ENCODE data around the gene TFF2. TPM values are rescaled to one million over a fixed set of nuclear protein-coding genes. Genes with fewer than 3 reads are reported as not detected.

The TFF2 gene
- total RNA-seq, 1 donor from 2014 or later, result not detected

DNA sequence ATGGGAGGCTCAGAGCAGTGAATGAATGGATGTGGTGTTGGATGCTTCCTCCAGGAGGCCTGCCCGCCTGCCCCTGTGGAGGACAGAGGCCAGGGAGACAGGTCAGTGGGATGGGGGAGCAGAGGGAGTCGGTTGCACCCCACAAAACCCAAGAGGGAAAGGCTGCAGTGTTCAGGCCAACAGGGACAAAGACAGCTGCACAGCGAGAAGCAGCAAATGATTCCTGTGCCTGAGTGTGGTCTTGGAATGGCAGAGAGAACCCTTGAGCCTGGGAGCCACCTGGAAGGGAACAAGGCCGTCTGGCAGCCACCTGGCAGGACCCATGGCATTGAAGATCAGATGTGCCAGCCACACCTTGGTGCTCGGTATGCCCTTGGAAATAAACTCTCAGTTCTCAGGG, 43.7 kb downstream of the TFF2 start:
- intact Hi-C loops (cut with micrococcal nuclease), result loop anchor here (10.0 kb wide), 1 partner anchor 218 kb away; no protein-coding TSS in a partner anchor

DNA sequence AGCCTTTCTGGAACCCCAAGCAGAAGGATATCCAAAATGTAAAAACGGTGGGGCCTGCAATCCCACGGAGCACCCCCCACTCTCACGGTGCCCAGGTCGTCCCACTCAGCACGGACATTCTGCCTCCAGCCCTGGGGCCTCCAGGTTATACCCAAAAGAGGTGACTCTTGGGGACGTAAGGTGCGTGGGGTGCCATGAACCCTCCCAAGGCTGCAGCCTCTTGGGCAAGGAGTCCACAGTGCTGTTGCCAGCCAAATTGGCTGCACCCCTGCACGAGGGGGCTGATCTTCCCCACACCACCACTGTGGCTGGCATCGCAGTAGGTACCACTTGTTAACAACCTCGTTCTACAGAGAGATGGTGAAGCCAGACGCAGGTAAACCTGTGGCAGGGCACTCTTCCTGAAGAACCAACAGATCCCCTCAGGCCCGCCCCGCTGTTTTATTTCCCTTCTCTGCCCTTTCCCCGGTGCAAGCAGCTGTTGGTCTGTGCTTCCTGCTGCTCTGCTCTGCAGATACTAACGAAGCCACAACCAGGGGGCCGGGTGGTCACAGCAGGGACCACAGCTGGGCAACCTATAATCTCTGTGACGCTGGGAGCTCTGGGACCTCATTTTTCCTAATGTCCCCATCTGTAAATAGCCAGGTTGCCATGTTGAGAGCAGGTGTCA, 44.3 kb downstream of the TFF2 start:
- intact Hi-C loops (cut with micrococcal nuclease), result loop anchor here (10.0 kb wide), 1 partner anchor 218 kb away; no protein-coding TSS in a partner anchor

DNA sequence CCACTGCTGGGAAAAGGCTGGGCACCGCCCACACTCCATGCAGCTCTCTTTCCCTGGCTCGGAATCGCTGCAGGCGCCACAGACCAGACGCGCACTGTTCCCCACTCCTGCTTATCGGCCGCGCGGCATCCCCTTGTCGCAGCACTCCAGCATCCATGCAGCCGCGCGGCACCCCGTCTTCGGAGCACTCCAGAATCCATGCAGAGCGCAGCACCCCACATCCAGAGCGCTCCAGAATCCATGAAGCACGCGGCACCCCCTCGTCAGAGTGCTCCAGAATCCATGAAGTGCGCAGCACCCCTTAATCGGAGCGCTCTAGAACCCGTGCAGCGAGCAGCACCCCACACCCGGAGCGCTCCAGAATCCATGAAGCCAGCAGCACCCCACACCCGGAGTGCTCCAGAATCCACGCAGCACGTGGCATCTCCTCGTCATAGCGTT, 45.1 kb downstream of the TFF2 start:
- intact Hi-C loops (cut with micrococcal nuclease), result loop anchor here (10.0 kb wide), 1 partner anchor 219 kb away; no protein-coding TSS in a partner anchor

DNA sequence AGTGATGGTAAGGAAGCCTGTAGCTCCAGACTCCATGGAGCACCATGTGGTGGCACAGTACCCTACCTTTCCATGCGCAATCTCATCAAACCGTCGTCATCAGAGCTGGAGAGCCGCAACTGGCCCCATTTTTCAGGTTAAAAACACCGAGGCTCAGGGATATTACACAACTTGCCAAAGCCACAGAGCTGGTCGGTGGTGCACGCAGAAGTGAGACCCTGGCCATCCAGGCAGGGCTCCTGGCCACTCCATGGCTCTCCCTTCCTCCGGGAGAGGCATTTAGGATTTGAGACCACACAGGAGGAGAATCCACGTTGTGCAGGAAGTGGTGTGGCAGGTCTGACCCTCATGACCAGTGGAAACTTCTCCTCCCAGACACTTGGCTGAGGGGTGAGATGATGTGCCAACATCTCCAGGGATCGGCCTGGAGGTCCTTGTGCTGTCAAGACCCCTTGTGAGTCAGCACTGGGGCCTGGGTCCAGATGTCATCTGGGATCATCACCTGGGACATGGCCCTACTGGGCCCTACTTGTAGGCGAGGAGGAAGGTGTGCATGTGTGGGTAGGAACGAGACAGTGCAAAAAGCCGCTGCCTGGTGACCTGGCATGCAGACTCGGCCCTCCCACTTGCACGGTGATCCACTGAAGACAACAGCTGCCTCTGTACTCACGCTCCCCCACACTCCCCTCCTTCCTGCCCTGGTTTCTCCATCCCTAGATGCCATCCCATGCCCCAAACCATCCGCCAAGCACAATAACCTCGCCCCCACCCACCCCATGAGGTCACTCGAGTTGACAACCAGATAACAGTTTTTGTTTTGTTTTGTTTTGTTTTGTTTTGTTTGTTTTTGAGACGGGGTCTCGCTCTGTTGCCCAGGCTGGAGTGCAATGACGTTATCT, 46.0 kb downstream of the TFF2 start:
- intact Hi-C loops (cut with micrococcal nuclease), result loop anchor here (10.0 kb wide), 1 partner anchor 220 kb away; no protein-coding TSS in a partner anchor

DNA sequence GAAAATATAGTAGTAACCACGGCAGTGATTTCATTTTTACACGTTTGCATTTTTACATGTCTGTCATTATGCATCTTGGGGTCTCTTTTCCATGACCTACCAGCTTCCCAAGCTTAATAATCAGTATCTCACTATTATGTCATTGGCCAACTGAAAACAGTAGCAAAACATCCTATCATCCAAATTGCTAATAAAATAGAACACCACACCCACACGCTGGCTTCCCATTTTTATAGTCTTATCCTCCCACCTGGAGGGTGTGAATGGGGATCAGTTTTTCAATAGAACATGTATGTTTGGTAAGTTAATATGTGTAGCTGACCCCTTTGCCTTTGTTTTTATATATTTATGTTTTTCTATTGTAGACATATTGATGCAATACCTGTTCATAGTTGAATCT, 47.4 kb downstream of the TFF2 start:
- intact Hi-C loops (cut with micrococcal nuclease), result loop anchor here (10.0 kb wide), 1 partner anchor 221 kb away; no protein-coding TSS in a partner anchor

DNA sequence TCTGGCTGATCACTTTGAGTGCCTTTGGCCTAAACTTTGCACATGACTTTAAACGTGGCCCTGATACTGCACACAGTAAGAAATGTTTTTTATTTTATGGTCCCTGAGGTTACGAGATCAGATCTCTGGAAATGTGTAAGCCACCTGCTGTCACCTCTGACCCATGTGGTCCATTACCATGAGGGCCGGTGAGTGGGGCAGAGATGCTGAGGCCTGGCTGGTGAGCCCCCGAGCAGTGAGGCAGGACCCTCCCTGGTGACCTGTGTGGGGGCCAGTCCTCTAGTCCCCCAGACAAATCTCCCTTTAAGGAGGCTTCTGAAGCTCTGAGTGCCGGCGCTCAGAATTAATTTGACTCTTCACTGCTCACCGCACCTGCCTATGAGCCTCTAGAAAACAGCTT, 48.0 kb downstream of the TFF2 start:
- intact Hi-C loops (cut with micrococcal nuclease), result loop anchor here (10.0 kb wide), 1 partner anchor 222 kb away; no protein-coding TSS in a partner anchor

DNA sequence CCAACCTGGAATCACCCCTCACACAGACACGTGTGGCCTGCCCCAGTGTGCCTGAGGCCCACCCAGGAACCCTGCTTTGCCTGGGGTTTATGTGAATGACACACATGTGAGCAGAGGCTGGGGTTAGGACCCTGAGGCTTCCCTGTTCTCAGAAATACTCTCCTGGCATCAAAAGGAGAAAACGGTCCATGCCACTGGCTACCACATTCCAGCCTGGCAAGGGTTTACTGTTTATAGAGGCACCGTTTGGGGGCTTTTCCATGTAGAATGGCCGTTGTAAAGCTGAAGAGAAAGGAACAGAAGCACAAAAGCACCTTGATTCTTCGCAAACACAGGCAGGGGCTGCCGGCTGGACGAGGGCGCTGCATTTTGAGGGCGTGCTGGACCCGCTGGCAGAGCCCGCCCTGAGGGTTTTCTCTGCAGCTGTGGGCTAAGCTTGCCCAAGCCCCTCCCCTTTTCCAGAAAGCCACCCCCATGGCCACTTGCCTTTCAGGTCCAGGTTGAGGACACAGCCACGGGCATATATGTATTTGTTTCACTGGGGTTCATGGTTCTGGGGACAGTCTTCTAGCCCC, 48.6 kb downstream of the TFF2 start:
- intact Hi-C loops (cut with micrococcal nuclease), result loop anchor here (10.0 kb wide), 1 partner anchor 223 kb away; no protein-coding TSS in a partner anchor

DNA sequence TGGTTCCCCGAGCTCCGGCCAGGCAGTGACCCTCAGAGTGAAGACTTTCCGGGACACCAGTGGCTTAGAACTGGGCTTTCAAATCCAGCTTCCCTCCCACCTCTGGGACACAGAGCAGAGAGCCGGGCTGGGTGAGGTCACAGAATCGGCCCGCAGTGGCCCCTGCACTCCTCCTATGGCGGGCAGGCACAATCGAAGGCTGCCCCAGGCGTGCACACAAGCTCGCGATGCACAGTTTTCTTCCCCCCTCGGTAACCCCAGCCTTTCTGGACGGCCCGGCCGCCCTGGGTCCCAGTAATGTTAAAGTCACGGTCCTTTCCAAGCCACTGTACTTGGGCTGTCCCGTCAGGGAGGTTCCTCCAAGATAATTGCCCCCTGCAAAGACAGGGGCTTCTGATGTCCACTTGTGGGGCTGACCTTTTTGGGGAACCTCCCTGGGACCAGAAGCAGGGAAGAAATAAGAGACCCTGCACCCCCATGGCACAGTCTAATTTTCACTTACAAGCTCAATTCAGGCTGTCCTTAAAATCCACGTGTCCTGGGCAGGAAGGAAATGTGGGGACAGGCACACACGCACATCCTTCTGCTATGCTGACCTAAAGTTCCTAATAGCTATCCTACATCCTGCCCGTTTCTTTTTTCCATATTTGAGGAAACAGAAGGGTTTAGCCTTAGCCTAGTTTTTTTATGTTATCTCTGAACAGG, 49.3 kb downstream of the TFF2 start:
- intact Hi-C loops (cut with micrococcal nuclease), result loop anchor here (10.0 kb wide), 1 partner anchor 223 kb away; no protein-coding TSS in a partner anchor

DNA sequence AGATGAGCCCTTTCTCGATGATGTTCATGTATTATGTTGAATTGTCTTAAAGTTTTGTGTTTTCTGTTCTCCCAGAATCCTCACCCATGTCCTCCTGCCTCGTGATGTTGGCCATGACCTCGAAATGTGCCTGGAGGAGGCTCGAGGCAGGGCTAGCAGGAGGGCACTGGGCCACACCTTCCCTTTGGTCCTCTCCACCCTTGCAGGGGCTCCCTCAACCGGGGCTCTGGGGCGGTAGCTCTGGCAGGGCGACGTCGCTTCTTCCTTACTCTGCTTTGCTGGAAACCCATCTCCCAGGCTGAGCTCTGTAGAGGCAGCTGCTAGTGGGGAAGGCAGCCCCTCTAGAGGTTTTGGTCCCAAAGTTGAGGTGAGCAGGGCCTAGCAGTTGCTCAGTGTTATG, 49.8 kb downstream of the TFF2 start:
- intact Hi-C loops (cut with micrococcal nuclease), result loop anchor here (10.0 kb wide), 1 partner anchor 224 kb away; no protein-coding TSS in a partner anchor

DNA sequence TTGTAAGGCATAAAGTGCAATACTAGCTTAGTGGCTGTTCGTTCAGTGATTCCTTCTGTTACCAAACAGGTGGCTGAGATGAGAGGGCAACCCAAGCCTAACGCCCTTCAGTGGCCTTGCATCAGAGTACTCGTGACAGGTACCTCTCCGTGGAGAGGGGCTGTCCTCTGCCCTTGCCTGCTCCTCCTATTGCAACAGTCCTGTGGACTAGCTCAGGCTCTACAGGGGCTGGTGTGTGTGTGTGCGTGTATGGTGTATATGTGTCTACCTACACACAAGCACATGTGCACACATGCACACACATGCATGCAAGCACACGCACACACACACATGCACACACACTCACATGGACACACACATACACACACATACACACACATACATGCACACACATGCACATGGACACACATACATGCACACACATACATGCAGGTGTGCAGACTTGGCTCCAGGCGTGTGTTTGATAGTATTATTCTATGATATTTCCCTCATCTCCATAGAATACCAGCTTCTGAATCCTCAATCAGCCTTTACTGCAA, 50.7 kb downstream of the TFF2 start:
- intact Hi-C loops (cut with micrococcal nuclease), result loop anchor here (10.0 kb wide), 1 partner anchor 225 kb away; no protein-coding TSS in a partner anchor

DNA sequence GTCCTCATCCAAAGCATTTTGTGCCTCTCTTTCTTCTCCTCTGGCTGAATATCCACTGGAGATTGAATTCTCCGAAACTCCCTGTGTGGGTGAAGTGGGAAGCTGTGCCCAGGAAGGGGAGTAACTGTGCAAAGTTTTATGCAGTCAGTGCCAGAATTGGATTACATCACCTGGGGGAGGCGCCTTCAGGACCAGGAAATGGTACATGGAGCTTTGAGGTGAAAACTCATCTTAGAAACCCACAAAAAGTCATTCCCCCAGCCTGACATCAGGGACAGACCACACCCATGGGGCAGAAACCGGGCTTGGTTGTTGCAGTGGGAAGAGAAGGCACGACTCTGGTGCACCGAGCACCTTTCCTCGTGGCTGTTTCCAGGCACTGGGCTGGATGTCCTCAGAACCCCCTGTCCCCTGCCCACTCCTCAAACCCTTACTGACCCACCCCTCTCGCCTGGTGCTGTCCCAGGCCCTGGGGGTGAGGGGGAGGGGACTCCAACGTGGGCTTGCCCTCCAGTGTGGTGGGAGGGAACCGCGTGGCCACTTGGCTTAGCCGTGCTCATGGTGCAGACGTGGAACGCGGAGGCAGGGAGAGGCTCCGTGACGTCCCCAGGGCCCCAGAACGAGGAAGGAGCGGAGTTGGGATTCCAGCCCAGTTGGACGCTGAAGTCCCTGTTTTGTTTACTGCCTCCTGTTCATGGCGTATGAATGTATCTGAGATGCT, 51.3 kb downstream of the TFF2 start:
- intact Hi-C loops (cut with micrococcal nuclease), result loop anchor here (10.0 kb wide), 1 partner anchor 225 kb away; no protein-coding TSS in a partner anchor

DNA sequence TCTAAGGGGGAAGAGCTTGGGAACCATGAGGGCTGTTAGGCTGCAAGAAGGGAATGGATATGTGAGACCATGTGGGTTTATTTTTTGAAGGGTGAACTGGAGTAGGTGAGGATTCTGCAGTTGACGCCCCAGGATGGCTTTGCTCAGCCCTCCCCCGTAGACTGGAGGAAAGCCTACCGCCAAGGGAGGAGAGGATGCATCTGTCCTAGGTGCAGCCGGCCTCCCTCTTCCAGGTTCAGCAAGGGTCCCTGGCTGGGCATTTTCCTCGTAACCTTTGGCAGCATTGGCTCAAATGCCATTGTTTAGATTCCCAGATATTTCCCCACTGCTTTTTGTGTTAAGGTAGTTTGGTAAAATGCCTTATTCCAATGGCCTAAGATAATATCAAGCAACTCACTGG, 52.1 kb downstream of the TFF2 start:
- intact Hi-C loops (cut with micrococcal nuclease), result no loop called here

DNA sequence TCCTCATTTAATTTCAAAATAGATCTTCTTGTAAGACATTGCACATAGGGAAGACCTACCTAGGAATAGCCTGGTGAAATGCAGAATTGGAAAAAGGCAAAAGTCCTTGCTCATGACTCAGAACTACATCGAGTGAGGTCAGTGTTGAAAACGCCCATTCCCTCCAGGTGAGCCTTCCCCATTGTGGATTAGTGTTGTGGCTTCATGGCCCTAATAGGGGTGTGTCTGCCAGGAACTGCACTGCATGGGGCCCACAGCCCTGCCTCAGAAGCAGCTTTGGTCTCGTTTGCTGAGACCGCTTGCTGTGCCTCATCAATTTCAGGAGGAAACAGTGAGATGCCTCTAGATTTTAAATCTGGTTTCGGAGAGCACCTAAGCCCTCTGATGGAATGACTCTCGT, 52.6 kb downstream of the TFF2 start:
- intact Hi-C loops (cut with micrococcal nuclease), result no loop called here

DNA sequence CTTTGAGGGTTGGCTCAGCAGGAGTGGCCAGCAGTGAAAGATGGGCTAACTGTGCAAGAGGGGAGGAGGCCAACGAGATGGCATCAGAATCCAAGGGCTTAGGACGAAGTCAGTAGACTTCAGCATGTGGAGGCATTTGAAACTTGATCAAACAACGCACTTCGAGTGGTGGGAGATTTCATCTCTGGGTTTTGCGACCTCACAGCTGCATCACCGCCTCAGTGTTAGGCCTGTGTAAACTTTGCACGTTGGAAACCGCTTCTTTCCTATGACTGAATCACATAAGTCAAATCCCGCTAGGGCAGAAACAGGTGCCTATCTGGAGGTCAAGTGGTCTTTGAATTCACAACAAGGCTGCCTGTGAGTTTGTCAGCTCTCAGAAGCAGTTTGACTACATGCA, 53.4 kb downstream of the TFF2 start:
- intact Hi-C loops (cut with micrococcal nuclease), result no loop called here

DNA sequence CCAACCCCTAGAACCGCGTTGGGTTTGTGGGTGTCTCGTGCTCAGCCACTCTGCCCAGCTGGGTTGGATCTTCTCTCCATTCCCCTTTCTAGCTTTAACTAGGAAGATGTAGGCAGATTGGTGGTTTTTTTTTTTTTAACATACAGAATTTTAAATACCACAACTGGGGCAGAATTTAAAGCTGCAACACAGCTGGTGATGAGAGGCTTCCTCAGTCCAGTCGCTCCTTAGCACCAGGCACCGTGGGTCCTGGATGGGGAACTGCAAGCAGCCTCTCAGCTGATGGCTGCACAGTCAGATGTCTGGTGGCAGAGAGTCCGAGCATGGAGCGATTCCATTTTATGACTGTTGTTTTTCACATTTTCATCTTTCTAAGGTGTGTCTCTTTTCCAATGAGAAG, 54.3 kb downstream of the TFF2 start:
- intact Hi-C loops (cut with micrococcal nuclease), result no loop called here

Other genes with a start within 250 kb of the TFF2 start
- 20.7 and 21.5 TPM in 2 replicates for gene ABCG1, start 131.9 kb downstream of the TFF2 start, total RNA-seq
- not detected in 2 replicates for gene TFF3, start 35.6 kb downstream of the TFF2 start, total RNA-seq
- gene TFF1, start 15.5 kb upstream of the TFF2 start, total RNA-seq, result not detected in 2 replicates
- 5.8 and 7.8 TPM in 2 replicates for gene TMPRSS3, start 45.1 kb upstream of the TFF2 start, total RNA-seq
- gene UBASH3A, start 52.9 kb upstream of the TFF2 start, total RNA-seq, result 75.6 and 76.0 TPM in 2 replicates
- gene RSPH1, start 145.2 kb upstream of the TFF2 start, total RNA-seq, result not detected in 2 replicates
- gene SLC37A1, start 162.9 kb upstream of the TFF2 start, total RNA-seq, result 13.7 and 14.3 TPM in 2 replicates